Fibroblast of pulmonary artery (primary cell): Measurements from ENCODE around the gene DENND2A.
A peak's percentile ranks its signal among the peaks of the same experiment; 100 is the strongest.
"Not testable (repeated sequence)": the region's sequence is repeated elsewhere in the genome, so short reads cannot be mapped to it uniquely, and the experiment has no call there.

ENCODE experiments used
- DNase-seq: peaks from one replicate; pipeline ENCODE4 v3.0.0-alpha.2; 2010; ENCODE audit warnings: low read depth
- H3K4me3 ChIP-seq: replicated peaks from 2 replicates; pipeline ENCODE4 v1.5.1; 2011; ENCODE audit warnings: low read depth, mild to moderate bottlenecking, control low read depth, low read length, moderate library complexity
- TF ChIP-seq, protein P1 (sequence below): IDR thresholded peaks from 2 replicates; pipeline ENCODE4 v1.5.1; 2011; ENCODE audit warnings: mild to moderate bottlenecking, control low read depth, low read length, inconsistent platforms; ENCODE audit errors: missing control alignments

Gene DENND2A

DNA sequence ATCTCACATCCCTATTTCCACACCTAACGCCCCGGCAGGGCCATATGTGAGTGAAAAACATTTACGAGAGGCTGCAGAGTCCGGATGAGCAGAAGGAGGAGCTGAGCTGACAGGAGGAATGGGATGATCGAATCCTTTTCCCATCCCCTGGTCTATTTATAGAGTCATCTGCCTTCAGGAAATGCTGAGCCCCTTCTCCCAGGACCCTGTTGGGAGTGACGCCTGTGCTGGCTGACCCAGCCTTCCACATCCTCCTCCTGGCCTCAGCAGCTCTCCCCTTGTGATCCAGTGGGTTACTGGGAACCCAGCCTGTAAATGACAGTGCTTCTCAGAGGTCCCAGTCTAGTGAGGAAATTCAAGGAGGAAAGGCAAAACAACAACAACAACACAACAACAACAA lies 16.6 kb downstream of the DENND2A start:
- TF ChIP-seq, protein P1, sequence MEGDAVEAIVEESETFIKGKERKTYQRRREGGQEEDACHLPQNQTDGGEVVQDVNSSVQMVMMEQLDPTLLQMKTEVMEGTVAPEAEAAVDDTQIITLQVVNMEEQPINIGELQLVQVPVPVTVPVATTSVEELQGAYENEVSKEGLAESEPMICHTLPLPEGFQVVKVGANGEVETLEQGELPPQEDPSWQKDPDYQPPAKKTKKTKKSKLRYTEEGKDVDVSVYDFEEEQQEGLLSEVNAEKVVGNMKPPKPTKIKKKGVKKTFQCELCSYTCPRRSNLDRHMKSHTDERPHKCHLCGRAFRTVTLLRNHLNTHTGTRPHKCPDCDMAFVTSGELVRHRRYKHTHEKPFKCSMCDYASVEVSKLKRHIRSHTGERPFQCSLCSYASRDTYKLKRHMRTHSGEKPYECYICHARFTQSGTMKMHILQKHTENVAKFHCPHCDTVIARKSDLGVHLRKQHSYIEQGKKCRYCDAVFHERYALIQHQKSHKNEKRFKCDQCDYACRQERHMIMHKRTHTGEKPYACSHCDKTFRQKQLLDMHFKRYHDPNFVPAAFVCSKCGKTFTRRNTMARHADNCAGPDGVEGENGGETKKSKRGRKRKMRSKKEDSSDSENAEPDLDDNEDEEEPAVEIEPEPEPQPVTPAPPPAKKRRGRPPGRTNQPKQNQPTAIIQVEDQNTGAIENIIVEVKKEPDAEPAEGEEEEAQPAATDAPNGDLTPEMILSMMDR, result no peak
- peak; percentile 58 for DNase-seq
- no peak overlapping the region for H3K4me3 ChIP-seq

DNA sequence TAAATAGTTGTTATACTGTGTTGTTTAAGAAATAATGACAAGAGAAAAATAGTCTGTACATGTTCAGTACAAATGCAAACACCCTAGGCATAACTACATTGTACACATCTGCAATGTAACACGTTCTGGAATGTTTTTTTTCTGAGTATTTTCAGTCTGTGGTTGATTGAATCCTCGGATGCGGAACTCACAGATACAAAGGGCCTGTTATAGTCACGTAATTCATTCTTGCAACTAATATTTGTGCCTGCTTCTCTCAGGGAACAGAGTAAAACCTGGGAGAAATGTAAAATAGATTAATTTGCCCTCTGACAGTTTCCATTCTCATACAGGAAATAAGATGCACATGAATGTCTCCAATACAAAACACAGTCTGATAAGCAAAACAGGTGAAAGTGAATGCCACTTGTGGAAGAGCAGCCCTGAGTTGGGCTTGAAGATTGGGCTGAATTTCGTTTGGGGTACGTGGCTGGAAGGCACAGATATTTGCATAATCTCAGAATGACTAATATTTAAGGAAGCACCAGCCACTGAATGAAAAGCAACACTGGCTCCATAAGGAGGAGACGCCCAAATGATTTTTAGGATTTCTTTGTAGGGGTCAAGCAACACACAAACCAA lies 19.1 kb downstream of the DENND2A start:
- H3K4me3 ChIP-seq, result no peak overlapping the region
- TF ChIP-seq, protein P1, result no peak
- no peak for DNase-seq

DNA sequence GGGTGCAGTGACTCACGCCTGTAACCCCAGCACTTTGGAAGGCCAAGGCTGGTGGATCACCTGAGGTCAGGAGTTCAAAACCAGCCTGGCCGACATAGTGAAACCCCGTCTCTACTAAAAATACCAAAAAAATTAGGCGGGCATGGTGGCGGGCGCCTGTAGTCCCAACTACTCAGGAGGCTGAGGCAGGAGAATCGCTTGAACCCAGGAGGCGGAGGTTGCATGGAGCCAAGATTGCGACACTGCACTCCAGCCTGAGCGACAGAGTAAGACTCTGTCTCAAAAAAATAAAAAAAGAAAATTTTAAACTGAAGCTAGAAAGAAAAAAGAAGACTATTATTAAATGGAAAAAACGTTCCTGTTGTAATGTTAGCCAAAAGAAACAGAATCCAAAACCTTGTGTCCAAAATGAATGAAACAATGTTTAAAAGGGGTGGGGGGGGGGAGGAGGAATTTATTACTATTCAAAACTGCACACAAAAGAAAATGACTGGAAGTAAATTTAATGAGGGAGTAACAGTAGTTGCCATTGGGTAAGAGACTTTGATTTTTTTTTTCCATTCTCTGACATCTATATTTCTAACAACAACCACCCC lies 20.6 kb downstream of the DENND2A start:
- DNase-seq, H3K4me3 ChIP-seq: not testable (repeated sequence)

DNA sequence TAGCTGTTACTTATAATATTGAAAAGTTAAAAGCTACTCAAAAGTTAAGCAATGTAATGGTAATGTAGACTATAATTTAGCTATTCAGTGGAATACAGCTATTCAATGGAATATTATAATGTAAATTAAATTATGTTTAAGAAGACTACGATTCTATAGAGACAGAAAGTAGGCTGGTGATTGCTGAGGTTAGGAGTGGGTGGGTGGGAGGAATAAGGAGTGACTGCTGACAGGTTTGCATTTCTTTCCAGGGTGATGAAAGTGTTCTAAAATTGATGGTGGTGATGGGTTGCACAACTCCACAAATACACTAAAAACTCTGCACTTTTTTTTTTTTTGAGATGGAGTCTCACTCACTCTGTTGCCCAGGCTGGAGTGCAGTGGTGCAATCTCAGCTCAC lies 21.4 kb downstream of the DENND2A start:
- H3K4me3 ChIP-seq, result no peak overlapping the region
- TF ChIP-seq, protein P1, result no peak
- DNase-seq, result no peak

DNA sequence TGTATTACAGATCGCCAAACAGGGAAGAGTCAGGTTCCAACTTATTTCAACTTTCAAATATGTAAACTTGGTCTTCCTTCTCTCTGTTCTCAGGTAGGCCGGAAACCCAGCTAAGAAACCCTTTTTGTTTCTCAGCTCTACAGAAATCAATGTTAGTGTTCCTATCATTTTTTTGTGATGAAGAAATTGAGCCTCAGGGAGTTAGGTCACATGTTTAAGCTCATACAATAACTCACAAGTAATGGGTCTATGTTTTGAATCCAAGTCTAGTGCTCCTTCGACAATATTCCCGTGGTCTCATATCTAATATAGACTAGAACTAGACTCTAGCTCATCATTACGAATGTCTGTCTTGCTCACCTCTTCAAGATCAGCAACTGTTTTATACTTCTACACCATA lies 22.3 kb downstream of the DENND2A start:
- no peak for DNase-seq
- TF ChIP-seq, protein P1, result no peak
- H3K4me3 ChIP-seq, result no peak overlapping the region

DNA sequence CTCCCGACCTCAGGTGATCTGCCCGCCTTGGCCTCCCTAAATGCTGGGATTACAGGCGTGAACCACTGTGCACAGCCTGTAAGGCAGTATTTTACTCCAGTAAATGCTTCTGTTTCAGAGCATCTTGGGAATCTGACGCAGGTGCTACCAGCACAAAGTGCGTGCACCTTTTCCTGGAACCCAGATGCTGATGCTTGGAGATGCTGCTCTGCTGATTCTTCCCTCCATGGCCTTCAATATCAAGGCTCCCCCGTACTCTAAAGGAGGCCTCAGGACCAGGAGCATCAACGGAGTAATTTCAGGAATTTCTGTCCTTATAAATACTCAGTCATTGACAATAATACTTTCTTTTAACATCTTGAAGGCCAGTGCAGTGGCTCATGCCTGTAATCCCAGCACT lies 23.5 kb downstream of the DENND2A start:
- no peak for DNase-seq
- TF ChIP-seq, protein P1, result no peak
- no peak overlapping the region for H3K4me3 ChIP-seq

DNA sequence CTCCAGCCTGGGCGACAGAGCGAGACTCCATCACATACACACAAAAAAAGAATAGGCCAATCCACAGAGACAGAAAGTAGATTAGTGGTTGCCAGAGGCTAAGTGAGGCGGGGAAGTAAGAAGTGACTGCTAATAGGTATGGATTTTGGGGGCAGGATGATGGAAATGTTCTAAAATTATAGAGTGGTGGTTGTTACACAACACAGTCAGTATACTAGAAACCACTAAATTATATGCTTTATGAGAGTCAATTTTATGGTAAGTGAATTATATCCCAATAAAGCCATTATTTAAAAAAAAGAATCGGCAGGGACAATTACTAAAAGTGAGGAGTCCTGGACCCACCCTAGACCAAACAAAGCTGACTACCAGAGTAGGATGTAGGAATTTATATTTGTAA lies 24.3 kb downstream of the DENND2A start:
- TF ChIP-seq, protein P1, result no peak
- no peak for DNase-seq
- no peak overlapping the region for H3K4me3 ChIP-seq
